HEK293 (cell line): ENCODE data around the gene PFN3.

Experiments used
- CTCF ChIA-PET: fragments of 350-600 bp; formaldehyde crosslinking; extraction: SDS; loops from one replicate; lab custom pipeline; 2021; ENCODE audit warnings: antibody characterized with exemption; lab: Yijun Ruan, JAX
- POLR2A ChIA-PET: fragments of 300-600 bp; formaldehyde crosslinking; extraction: SDS; loops from one replicate; lab custom pipeline; 2020; ENCODE audit warnings: antibody characterized with exemption, inconsistent platforms; lab: Yijun Ruan, JAX
- H3K27ac ChIP-seq: fragments of 200-500 bp; sonication (Bioruptor generic); 2 replicates; pipeline ENCODE4 v1.5.1; 2014; ENCODE audit warnings: low read depth, low read length, control low read depth, inconsistent platforms; ENCODE audit errors: extremely low read depth
- H3K36me3 ChIP-seq, 2 experiments: fragments of 200-500 bp in 1 of 2; sonication (Bioruptor generic) in 1 of 2; 1 replicate in 1 of 2; 2 replicates in 1 of 2; pipeline ENCODE4 v1.5.1; 2014 to 2017; ENCODE audit warnings: inconsistent platforms in 2 of 2, low read length in 2 of 2; ENCODE audit not compliant: control insufficient read depth in 2 of 2, insufficient read depth in 1 of 2
- H3K4me1 ChIP-seq: fragments of 200-500 bp; sonication (Bioruptor generic); 2 replicates; pipeline ENCODE4 v1.5.1; 2014; ENCODE audit warnings: mild to moderate bottlenecking, low read length, inconsistent platforms; ENCODE audit not compliant: control insufficient read depth, insufficient read depth
- H3K4me3 ChIP-seq: 2 replicates; pipeline ENCODE4 v1.5.1; 2011; ENCODE audit warnings: low read depth, mild to moderate bottlenecking, control low read depth, low read length, moderate library complexity
- H3K9me3 ChIP-seq: fragments of 200-500 bp; sonication (Bioruptor generic); 2 replicates; pipeline ENCODE4 v1.5.1; 2014; ENCODE audit warnings: low read depth, low read length, inconsistent platforms; ENCODE audit not compliant: control insufficient read depth, insufficient read depth
- BCL11B ChIP-seq: fragments of 450-650 bp; formaldehyde crosslinking; IDR thresholded peaks from 2 replicates; pipeline ENCODE4 v1.5.1; 2016; ENCODE audit warnings: low read depth, missing biosample characterization, missing genetic modification characterization
- ZBTB17 ChIP-seq: fragments of 450-650 bp; formaldehyde crosslinking; IDR thresholded peaks from 2 replicates; pipeline ENCODE4 v1.5.1; 2016; ENCODE audit warnings: missing biosample characterization, missing genetic modification characterization
- ZBTB8A ChIP-seq: fragments of 450-650 bp; formaldehyde crosslinking; IDR thresholded peaks from 2 replicates; pipeline ENCODE4 v1.5.1; 2016; ENCODE audit warnings: missing biosample characterization, missing genetic modification characterization
- ZEB2 ChIP-seq: fragments of 450-650 bp; formaldehyde crosslinking; IDR thresholded peaks from 2 replicates; pipeline ENCODE4 v1.5.1; 2016; ENCODE audit warnings: missing biosample characterization, missing genetic modification characterization
- ZFP3 ChIP-seq: fragments of 450-650 bp; formaldehyde crosslinking; IDR thresholded peaks from 2 replicates; pipeline ENCODE4 v1.5.1; 2016; ENCODE audit warnings: low read depth, missing biosample characterization, missing genetic modification characterization
- ZFP41 ChIP-seq: fragments of 450-650 bp; formaldehyde crosslinking; IDR thresholded peaks from 2 replicates; pipeline ENCODE4 v1.5.1; 2016; ENCODE audit warnings: missing biosample characterization, missing genetic modification characterization, borderline replicate concordance
- ZNF132 ChIP-seq: fragments of 450-650 bp; formaldehyde crosslinking; IDR thresholded peaks from 2 replicates; pipeline ENCODE4 v1.5.1; 2017; ENCODE audit warnings: missing biosample characterization, missing genetic modification characterization, borderline replicate concordance
- ZNF2 ChIP-seq: fragments of 450-650 bp; formaldehyde crosslinking; IDR thresholded peaks from 2 replicates; pipeline ENCODE4 v1.5.1; 2016; ENCODE audit warnings: missing biosample characterization, missing genetic modification characterization
- ZNF324 ChIP-seq: fragments of 450-650 bp; formaldehyde crosslinking; IDR thresholded peaks from 2 replicates; pipeline ENCODE4 v1.5.1; 2016; ENCODE audit warnings: missing biosample characterization, missing genetic modification characterization
- ZNF501 ChIP-seq: fragments of 450-650 bp; formaldehyde crosslinking; IDR thresholded peaks from 2 replicates; pipeline ENCODE4 v1.5.1; 2016; ENCODE audit warnings: missing biosample characterization, missing genetic modification characterization
- ZNF529 ChIP-seq: fragments of 450-650 bp; formaldehyde crosslinking; IDR thresholded peaks from 2 replicates; pipeline ENCODE4 v1.5.1; 2017; ENCODE audit warnings: missing genetic modification characterization, missing biosample characterization; ENCODE audit not compliant: insufficient replicate concordance
- ZNF629 ChIP-seq: fragments of 450-650 bp; formaldehyde crosslinking; IDR thresholded peaks from 2 replicates; pipeline ENCODE4 v1.5.1; 2017; ENCODE audit warnings: missing biosample characterization, missing genetic modification characterization
- ZNF654 ChIP-seq: fragments of 450-650 bp; formaldehyde crosslinking; IDR thresholded peaks from 2 replicates; pipeline ENCODE4 v1.5.1; 2016; ENCODE audit warnings: low read depth, missing biosample characterization, missing genetic modification characterization
- ZNF768 ChIP-seq: fragments of 450-650 bp; formaldehyde crosslinking; IDR thresholded peaks from 2 replicates; pipeline ENCODE4 v1.5.1; 2018; ENCODE audit warnings: missing biosample characterization, mild to moderate bottlenecking, missing genetic modification characterization
- ZSCAN30 ChIP-seq: fragments of 450-650 bp; IDR thresholded peaks from 2 replicates; pipeline ENCODE4 v1.5.1; 2018; ENCODE audit warnings: missing biosample characterization, mild to moderate bottlenecking, missing genetic modification characterization, moderate library complexity
- TF ChIP-seq, protein P1 (sequence below): fragments of 450-650 bp; formaldehyde crosslinking; IDR thresholded peaks from 2 replicates; pipeline ENCODE4; 2016; ENCODE audit warnings: missing biosample characterization, missing genetic modification characterization
- TF ChIP-seq, protein P2 (sequence below): fragments of 450-650 bp; formaldehyde crosslinking; optimal IDR thresholded peaks from 2 replicates; pipeline ENCODE3; 2016; ENCODE audit warnings: missing biosample characterization, mild to moderate bottlenecking, missing genetic modification characterization
- TF ChIP-seq, protein P3 (sequence below): fragments of 450-650 bp; formaldehyde crosslinking; IDR thresholded peaks from 2 replicates; pipeline ENCODE4 v1.5.1; 2017; ENCODE audit warnings: missing biosample characterization, missing genetic modification characterization
- TF ChIP-seq, protein P4 (sequence below): fragments of 450-650 bp; formaldehyde crosslinking; IDR thresholded peaks from 2 replicates; pipeline ENCODE4 v1.5.1; 2016; ENCODE audit warnings: missing biosample characterization, missing genetic modification characterization

PFN3 gene

DNA sequence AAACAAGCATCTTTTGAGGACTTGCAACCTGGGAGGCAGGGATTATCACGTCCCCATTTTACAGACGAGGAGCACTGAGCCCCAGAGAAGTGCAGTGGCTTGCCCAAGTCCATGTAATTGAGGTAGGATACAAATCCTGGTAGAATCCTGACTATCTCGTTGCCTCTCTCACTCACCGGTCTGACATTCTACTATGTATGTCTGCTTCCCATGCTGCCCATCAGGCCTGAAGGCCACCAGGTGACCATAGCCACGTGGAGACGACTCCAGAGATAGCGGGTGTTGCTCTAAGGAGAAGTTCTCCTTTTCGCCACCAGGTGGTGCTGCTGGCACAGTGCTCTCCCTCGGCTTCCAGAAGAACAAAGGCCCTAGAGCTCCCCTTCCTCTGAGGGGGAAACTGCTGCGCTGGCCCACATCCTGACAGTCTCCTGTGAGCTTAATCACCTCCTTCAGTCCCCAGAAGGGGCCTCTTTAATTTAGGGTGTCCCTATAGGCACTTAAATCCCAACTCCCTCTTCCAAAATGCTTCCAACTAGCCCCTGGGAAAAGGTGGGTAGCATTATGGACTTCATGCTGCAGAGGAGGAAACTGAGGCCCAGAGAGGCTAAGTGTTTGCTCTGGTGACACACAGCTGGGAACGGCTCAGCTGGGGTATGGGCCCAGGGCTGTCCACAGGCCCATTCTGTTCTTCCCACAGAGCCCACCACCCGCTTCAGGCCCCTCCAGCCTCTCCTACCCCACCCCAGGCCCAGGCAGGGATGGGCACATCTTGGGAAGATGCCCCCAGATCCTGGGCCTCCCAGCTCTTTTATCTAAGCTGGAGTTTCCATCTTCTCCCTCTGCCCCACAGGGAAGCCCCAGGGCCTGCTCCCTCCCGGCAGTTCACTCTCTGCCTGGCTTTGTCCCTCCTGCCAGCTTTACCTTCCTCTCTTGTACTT lies 9.8 kb downstream of the PFN3 start:
- TF ChIP-seq ZNF629 (tag by site-specific recombination) (peak; percentile 42), ZFP41 (tag by site-specific recombination) (no peak), ZEB2 (tag by site-specific recombination) (peak; percentile 72; the same call in 1 of the 2 replicates), ZNF654 (tag by site-specific recombination) (peak; percentile 79), ZNF132 (no peak), ZNF2 (peak; percentile 100), ZNF324 (tag by site-specific recombination) (0 out of 2 replicates have a peak, but pooled peaks have one; percentile 23), ZBTB17 (tag by site-specific recombination) (peak; percentile 58), ZNF501 (tag by site-specific recombination) (peak; percentile 45; the same call in 1 of the 2 replicates), ZBTB8A (tag by site-specific recombination) (no peak), BCL11B (tag by site-specific recombination) (0 out of 2 replicates have a peak, but pooled peaks have one; percentile 21), ZNF768 (tag by site-specific recombination) (peak; percentile 95; the same call in 1 of the 2 replicates), ZNF529 (tag by site-specific recombination) (no peak), ZFP3 (no peak), ZSCAN30 (peak; percentile 61; the same call in 1 of the 2 replicates)
- TF ChIP-seq, protein P1, sequence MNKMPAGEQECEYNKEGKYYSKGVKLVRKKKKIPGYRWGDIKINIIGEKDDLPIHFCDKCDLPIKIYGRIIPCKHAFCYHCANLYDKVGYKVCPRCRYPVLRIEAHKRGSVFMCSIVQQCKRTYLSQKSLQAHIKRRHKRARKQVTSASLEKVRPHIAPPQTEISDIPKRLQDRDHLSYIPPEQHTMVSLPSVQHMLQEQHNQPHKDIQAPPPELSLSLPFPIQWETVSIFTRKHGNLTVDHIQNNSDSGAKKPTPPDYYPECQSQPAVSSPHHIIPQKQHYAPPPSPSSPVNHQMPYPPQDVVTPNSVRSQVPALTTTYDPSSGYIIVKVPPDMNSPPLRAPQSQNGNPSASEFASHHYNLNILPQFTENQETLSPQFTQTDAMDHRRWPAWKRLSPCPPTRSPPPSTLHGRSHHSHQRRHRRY (tag by site-specific recombination), result no peak
- TF ChIP-seq, protein P2, sequence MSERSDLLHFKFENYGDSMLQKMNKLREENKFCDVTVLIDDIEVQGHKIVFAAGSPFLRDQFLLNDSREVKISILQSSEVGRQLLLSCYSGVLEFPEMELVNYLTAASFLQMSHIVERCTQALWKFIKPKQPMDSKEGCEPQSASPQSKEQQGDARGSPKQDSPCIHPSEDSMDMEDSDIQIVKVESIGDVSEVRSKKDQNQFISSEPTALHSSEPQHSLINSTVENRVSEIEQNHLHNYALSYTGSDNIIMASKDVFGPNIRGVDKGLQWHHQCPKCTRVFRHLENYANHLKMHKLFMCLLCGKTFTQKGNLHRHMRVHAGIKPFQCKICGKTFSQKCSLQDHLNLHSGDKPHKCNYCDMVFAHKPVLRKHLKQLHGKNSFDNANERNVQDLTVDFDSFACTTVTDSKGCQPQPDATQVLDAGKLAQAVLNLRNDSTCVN (tag by site-specific recombination), result peak; percentile 17
- TF ChIP-seq, protein P3, sequence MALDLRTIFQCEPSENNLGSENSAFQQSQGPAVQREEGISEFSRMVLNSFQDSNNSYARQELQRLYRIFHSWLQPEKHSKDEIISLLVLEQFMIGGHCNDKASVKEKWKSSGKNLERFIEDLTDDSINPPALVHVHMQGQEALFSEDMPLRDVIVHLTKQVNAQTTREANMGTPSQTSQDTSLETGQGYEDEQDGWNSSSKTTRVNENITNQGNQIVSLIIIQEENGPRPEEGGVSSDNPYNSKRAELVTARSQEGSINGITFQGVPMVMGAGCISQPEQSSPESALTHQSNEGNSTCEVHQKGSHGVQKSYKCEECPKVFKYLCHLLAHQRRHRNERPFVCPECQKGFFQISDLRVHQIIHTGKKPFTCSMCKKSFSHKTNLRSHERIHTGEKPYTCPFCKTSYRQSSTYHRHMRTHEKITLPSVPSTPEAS (tag by site-specific recombination), result no peak
- TF ChIP-seq, protein P4, sequence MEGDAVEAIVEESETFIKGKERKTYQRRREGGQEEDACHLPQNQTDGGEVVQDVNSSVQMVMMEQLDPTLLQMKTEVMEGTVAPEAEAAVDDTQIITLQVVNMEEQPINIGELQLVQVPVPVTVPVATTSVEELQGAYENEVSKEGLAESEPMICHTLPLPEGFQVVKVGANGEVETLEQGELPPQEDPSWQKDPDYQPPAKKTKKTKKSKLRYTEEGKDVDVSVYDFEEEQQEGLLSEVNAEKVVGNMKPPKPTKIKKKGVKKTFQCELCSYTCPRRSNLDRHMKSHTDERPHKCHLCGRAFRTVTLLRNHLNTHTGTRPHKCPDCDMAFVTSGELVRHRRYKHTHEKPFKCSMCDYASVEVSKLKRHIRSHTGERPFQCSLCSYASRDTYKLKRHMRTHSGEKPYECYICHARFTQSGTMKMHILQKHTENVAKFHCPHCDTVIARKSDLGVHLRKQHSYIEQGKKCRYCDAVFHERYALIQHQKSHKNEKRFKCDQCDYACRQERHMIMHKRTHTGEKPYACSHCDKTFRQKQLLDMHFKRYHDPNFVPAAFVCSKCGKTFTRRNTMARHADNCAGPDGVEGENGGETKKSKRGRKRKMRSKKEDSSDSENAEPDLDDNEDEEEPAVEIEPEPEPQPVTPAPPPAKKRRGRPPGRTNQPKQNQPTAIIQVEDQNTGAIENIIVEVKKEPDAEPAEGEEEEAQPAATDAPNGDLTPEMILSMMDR (tag by site-specific recombination), result peak; percentile 94
- no peak overlapping the region for H3K4me3 ChIP-seq
- no peaks in the 10 kb centered on the region for H3K4me1 ChIP-seq
- POLR2A ChIA-PET, result interaction anchor here (0.5 to 4.4 kb wide), 11 partner anchors 12 to 114 kb away, joined by 3 to 20 read pairs (median 3); partner anchors contain the start of gene GRK6
- H3K27ac ChIP-seq, result no peak overlapping the region
- H3K36me3 ChIP-seq, result no peaks in the 10 kb centered on the region
- CTCF ChIA-PET, result interaction anchor here (0.6 to 6.8 kb wide), 37 partner anchors 12 to 962 kb away, joined by 3 to 97 read pairs (median 4); partner anchors contain the start of genes GRK6, LMAN2, PDLIM7 and PFN3
- H3K9me3 ChIP-seq, result no peaks in the 10 kb centered on the region
